Activated CD4-positive, CD25-positive, alpha-beta regulatory T cell (primary cell): ENCODE results near the gene TPD52L3.

Experiments
- DNase-seq, 4 experiments: peaks; one replicate each; lab custom pipeline; 2025; lab: John Stamatoyannopoulos, UW

The TPD52L3 gene

GRCh38 chr9:6328103-6328502, at the start of gene TPD52L3:
TPD52L3 (plus strand) TSS chr9:6328375; CDS start chr9:6328596, 221 bp downstream.
- no peak for DNase-seq

DNA sequence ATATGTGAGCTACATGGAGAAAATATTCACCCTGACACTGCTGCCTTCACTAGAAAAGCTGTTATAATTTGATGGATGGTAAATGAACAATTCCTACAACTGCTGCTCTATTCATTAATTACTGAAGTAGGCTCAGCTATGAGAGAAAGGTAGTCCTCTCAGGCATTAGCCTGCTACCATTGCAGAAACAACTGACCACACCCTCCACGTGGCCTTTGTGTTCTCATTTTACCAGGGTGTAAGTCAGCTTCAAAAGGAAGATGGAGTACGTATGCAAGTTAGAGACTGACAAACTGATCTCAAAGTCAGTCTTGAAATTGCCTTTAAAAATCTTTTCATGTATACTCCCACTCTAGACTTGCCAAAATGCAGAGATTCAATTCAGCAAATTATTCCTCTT, 26.3 kb upstream of the TPD52L3 start:
- no peak for DNase-seq

- no peak for DNase-seq
Observed at GRCh38 chr9:6302417-6302816, 25.8 kb upstream of the TPD52L3 start.

DNA sequence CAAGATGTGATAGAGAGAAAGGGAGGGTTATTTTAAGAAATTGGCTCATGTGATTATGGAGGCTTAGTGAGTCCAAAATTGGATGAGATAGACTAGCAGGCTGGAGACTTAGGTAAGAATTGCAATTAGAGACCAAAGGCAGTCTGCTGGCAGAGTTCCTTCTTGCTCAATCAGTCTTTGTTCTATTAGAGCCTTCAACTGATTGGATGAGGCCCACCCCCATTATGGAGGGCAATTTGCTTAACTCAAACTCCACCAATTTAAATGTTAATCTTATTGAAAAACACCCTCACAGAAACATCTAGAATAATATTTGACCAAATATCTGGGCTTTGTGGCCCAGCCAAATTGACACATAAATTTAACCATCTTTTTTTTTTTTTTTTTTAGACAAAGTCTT, 23.9 kb upstream of the TPD52L3 start:
- DNase-seq = no peak

- DNase-seq = no peak
Observed at GRCh38 chr9:6305954-6306563, 22.1 kb upstream of the TPD52L3 start.

- no peak for DNase-seq
Observed at GRCh38 chr9:6307551-6308096, 20.6 kb upstream of the TPD52L3 start.

GRCh38 chr9:6330958-6331634, 2.9 kb downstream of the TPD52L3 start:
- DNase-seq = no peak

DNA sequence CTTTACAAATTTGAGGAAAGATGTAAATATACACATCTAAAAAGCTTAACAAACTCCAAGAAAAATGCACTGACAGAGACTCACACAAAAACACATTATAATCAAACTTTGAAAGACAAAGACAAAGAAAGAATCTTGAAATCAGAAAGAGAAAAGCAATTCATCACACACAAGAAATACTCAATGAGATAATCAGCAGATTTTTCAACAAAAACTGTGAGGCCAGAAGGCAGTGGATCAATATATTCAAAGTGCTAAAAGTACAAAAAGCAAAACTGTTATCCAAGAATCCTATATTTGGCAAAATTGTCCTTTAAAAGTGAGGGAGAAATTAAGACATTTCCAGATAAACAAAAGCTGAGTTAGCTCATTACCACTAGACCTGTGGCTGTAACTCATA, 6.1 kb downstream of the TPD52L3 start:
- DNase-seq = no peak

- DNase-seq = no peak
Observed at GRCh38 chr9:6348766-6349165, 20.6 kb downstream of the TPD52L3 start.

DNA sequence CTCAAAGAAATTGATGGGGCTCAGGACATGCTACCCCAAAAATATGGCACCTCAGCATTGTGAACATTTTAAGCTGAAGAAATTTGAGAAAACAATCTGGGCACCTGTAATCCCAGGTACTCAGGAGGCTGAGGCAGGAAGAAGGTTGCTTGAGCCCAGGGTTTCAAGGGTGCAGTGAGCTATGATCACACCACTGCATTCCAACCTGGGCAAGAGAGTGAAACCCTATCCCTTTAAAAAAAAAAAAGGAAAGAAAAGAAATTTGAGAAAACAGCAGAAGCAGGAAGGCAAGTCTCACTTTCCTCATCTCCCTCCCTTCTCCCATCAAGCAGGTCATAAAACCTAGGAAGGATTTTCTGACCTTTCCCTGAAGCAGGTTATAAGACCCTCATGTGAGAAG, 23.6 kb downstream of the TPD52L3 start:
- no peak for DNase-seq

DNA sequence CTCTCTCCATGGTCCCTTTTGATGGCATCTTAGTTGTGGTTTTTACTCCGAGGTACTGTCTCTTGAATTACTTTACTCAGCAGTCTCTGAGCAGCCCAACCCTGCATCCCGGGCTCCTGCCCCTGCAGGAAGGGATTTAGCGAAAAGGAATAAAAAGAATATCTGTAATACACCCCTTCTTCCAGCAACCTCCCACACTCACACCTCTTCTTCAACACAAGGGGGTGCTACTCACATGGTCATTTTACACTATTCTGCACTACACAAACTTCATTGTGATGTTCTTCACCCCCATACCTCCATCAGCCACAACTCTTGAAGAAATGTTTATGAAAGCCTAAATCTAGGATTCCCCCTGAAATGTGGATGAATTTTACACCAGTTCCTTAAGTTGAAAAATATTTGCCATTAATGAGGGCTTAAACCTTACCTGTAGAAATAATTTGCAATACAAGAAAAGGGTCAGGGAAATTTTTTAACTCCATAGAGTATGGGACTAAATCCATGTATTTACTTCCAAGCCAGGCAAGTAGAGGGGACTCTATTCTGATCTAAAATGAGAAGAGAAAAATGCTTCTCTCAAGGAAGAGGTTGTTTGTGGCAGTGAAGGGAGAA, 26.0 kb downstream of the TPD52L3 start:
- no peak for DNase-seq

DNA sequence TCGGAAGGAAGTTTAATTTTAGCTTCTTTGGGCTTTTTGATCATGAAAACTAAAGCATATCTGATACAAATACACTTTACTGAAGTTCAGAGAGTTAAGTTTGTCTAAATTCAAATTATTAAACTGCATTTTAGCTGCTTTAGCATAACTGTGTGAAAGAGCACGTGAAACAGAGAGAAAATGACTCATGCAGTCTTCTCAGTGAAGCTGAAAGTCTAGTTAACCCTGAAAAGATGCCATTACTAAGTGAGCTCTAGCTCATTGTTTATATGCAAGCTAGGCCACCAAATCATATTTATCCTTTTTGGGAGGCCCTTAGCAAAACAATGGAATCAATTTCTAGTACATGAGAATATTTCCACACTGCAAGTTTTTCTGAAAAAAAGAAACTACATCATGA, 27.6 kb downstream of the TPD52L3 start:
- DNase-seq = no peak

GRCh38 chr9:6356441-6356840, 28.3 kb downstream of the TPD52L3 start:
- no peak for DNase-seq

- no peak for DNase-seq
Observed at GRCh38 chr9:6356904-6357303, 28.7 kb downstream of the TPD52L3 start.

- no peak for DNase-seq
Observed at GRCh38 chr9:6367128-6367890, 39.1 kb downstream of the TPD52L3 start.

DNA sequence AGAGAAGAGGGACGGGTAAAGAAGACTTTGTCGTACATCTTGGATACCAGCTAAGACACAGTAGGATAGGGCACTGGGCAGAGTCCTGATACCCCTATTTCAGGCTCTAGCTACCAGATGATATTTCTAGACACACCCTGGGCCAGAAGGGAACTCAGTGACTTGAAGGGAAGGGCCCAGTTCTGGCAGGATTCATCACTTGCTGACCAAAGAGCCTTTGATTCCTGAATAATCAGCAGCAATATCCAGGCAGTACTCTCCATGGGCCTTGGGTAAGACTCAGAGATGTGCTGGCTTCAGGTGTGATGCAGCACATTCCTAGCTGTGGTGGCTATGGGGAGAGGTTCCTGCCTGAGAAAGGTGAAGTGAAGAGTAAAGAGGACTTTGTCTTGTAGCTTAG, 40.7 kb downstream of the TPD52L3 start:
- DNase-seq = no peak
